ENCODE measurements around the gene CMC2. TPM values are rescaled to one million over a fixed set of nuclear protein-coding genes. Genes with fewer than 3 reads are reported as not detected.

Gene CMC2
- total RNA-seq, 1 experiment from 2014 or later: 38.9 TPM

DNA sequence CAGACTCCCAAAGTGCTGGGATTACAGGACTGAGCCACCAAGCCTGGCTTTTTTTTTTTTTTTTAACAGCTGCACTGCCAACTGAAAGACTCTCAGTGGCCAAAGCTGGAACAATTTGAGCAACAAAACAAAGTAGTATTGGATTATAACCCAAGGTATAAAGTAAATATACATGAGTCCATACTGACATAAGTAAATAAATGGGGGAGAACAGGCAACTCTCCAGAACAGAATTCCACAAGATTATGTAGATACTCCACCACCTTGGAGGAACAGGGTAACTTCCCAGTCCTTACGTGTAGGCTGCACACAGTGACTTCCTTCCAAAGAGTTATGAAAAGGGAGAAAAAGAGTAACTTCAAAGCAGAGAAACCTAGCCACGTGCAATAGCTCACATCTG is 15.7 kb downstream of the CMC2 start:
- H2AFZ ChIP-seq (ENCODE audit: low read length): no peak overlapping the region
- H4K20me1 ChIP-seq (ENCODE audit: insufficient read depth, low read depth, low read length): no peaks in the 10 kb centered on the region
- H3K4me2 ChIP-seq (ENCODE audit: low read depth, low read length, poor library complexity, severe bottlenecking): no peak overlapping the region
- H3K9ac ChIP-seq (ENCODE audit: low read length): no peak overlapping the region
- H3K79me2 ChIP-seq (ENCODE audit: low read length): peaks cover 98% of the 10 kb centered on the region
- H3K9me2 ChIP-seq (replicated peaks; ENCODE audit: insufficient read depth, low read length): no peaks in the 10 kb centered on the region
- H3K36me3 ChIP-seq (ENCODE audit: insufficient read depth, low read length): peaks cover 3% of the 10 kb centered on the region; the same call in 1 of the 2 replicates
- no peaks in the 10 kb centered on the region for H3K27me3 ChIP-seq (ENCODE audit: low read length)
- no peak overlapping the region for H3K4me3 ChIP-seq (ENCODE audit: low read length)
- H3K27ac ChIP-seq (ENCODE audit: low read length): no peak overlapping the region
- no peaks in the 10 kb centered on the region for H3K9me3 ChIP-seq (ENCODE audit: low read length)
- H3K4me1 ChIP-seq (ENCODE audit: low read length): peaks cover 38% of the 10 kb centered on the region
- no peak for DNase-seq

DNA sequence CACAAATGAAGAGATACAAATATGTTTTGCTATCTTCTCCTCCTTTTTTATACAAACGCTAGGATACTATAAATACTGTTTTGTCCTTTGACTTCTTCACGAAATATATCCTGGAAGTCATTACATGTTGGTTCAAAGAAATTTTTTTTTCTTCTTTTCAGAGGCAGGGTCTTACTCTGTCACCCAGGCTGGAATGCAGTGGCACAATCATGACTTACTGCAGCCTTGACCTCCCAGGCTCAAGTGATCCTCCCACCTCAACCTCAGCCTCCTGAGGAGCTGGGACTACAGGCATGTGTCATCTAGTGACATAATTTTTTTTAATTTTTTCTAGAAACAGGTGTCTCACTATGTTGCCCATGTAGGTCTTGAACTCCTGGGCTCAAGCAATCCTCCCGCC is 16.1 kb downstream of the CMC2 start:
- Histone ChIP-seq H4K20me1 (ENCODE audit: insufficient read depth, low read depth, low read length) (no peaks in the 10 kb centered on the region), H3K4me2 (ENCODE audit: low read depth, low read length, poor library complexity, severe bottlenecking) (no peak overlapping the region), H3K4me1 (ENCODE audit: low read length) (peaks cover 34% of the 10 kb centered on the region), H3K27me3 (ENCODE audit: low read length) (no peaks in the 10 kb centered on the region), H2AFZ (ENCODE audit: low read length) (no peak overlapping the region), H3K27ac (ENCODE audit: low read length) (no peak overlapping the region), H3K36me3 (ENCODE audit: insufficient read depth, low read length) (peaks cover 1% of the 10 kb centered on the region; the same call in 1 of the 2 replicates), H3K4me3 (ENCODE audit: low read length) (no peak overlapping the region), H3K9me2 (replicated peaks; ENCODE audit: insufficient read depth, low read length) (no peaks in the 10 kb centered on the region), H3K9ac (ENCODE audit: low read length) (no peak overlapping the region), H3K79me2 (ENCODE audit: low read length) (peaks cover 98% of the 10 kb centered on the region), H3K9me3 (ENCODE audit: low read length) (no peaks in the 10 kb centered on the region)
- no peak for DNase-seq

DNA sequence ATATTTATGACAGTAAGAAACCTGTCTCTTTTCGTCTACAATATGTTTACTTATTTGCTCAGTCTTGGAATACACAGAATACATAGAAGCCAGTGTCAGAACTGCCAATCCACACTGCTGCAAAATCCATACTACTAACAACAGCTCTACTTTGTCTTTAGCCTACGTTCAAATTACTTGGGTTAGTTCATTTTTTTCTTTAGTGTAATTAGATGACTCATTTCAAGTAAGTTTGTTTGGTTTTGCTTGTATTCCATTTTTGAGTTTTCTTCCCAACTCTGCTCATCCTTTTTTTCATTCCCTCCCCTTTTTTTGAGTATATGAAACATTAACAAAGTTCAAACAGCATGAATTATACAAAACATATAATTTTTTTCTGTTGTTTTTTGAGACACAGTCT is 16.9 kb downstream of the CMC2 start:
- Histone ChIP-seq H3K27me3 (ENCODE audit: low read length) (no peaks in the 10 kb centered on the region), H3K4me3 (ENCODE audit: low read length) (no peak overlapping the region), H3K79me2 (ENCODE audit: low read length) (peaks cover 97% of the 10 kb centered on the region)

DNA sequence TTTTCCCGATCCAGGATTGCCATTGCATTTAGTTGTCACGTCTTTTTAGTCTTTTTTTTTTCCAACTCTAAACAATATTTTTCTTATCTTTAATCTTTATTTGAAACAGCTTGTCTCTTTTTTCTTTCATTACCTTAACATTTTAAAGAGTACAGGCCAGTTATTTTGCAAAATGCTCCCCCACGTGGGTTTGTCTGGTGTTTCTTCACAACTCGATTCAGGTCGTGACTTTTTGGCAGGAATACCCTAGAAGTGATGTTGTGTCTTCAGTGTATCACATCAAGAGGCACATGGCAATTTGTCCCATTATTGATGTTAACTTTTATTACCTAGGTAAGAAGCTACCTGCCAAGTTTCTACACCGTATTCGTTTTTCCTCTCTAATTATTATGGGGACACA is 17.9 kb downstream of the CMC2 start:
- Histone ChIP-seq H3K9me3 (ENCODE audit: low read length) (no peaks in the 10 kb centered on the region), H3K9me2 (replicated peaks; ENCODE audit: insufficient read depth, low read length) (no peaks in the 10 kb centered on the region), H3K27ac (ENCODE audit: low read length) (no peak overlapping the region), H3K79me2 (ENCODE audit: low read length) (peaks cover 96% of the 10 kb centered on the region), H3K9ac (ENCODE audit: low read length) (no peak overlapping the region), H4K20me1 (ENCODE audit: insufficient read depth, low read depth, low read length) (no peaks in the 10 kb centered on the region), H3K27me3 (ENCODE audit: low read length) (no peaks in the 10 kb centered on the region), H2AFZ (ENCODE audit: low read length) (no peak overlapping the region), H3K4me2 (ENCODE audit: low read depth, low read length, poor library complexity, severe bottlenecking) (no peak overlapping the region), H3K4me3 (ENCODE audit: low read length) (no peak overlapping the region), H3K36me3 (ENCODE audit: insufficient read depth, low read length) (no peaks in the 10 kb centered on the region; the same call in 1 of the 2 replicates), H3K4me1 (ENCODE audit: low read length) (peaks cover 30% of the 10 kb centered on the region)
- no peak for DNase-seq

More for the DNA sequence above, 16.9 kb downstream of the CMC2 start:
- no peak overlapping the region for H3K4me2 ChIP-seq (ENCODE audit: low read depth, low read length, poor library complexity, severe bottlenecking)
- no peak for DNase-seq
- no peaks in the 10 kb centered on the region; the same call in 1 of the 2 replicates for H3K36me3 ChIP-seq (ENCODE audit: insufficient read depth, low read length)
- H3K27ac ChIP-seq (ENCODE audit: low read length): no peak overlapping the region
- H3K9me3 ChIP-seq (ENCODE audit: low read length): no peaks in the 10 kb centered on the region
- H2AFZ ChIP-seq (ENCODE audit: low read length): no peak overlapping the region
- H3K4me1 ChIP-seq (ENCODE audit: low read length): peaks cover 32% of the 10 kb centered on the region
- H3K9me2 ChIP-seq (replicated peaks; ENCODE audit: insufficient read depth, low read length): no peaks in the 10 kb centered on the region
- no peaks in the 10 kb centered on the region for H4K20me1 ChIP-seq (ENCODE audit: insufficient read depth, low read depth, low read length)
- H3K9ac ChIP-seq (ENCODE audit: low read length): no peak overlapping the region

DNA sequence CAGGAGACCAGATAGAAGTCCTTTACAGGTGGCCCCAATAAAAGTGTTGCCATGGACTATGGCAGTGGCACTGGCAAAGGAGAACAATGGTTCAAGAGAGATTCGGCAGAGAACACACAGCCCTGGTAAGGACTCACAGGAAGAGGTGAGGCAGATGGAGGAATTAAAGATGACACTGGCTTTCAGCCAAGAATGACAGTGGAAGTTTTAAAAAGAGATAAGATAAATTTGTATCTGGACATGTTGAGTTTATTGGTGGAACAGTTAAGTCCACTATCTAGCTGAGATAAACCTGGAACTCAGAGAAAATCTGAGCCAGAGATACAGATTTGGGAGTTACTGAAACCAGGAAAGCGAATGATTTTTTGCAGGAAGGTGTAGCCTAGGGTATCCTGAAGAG is 20.1 kb downstream of the CMC2 start:
- H3K4me3 ChIP-seq (ENCODE audit: low read length): no peak overlapping the region
- H3K27ac ChIP-seq (ENCODE audit: low read length): peak overlapping the region; percentile 6; the same call in 1 of the 2 replicates
- no peaks in the 10 kb centered on the region for H4K20me1 ChIP-seq (ENCODE audit: insufficient read depth, low read depth, low read length)
- no peak overlapping the region for H2AFZ ChIP-seq (ENCODE audit: low read length)
- H3K4me2 ChIP-seq (ENCODE audit: low read depth, low read length, poor library complexity, severe bottlenecking): no peak overlapping the region
- no peak for DNase-seq
- peaks cover 93% of the 10 kb centered on the region for H3K79me2 ChIP-seq (ENCODE audit: low read length)
- H3K9me3 ChIP-seq (ENCODE audit: low read length): no peaks in the 10 kb centered on the region
- peaks cover 30% of the 10 kb centered on the region for H3K4me1 ChIP-seq (ENCODE audit: low read length)
- no peaks in the 10 kb centered on the region for H3K27me3 ChIP-seq (ENCODE audit: low read length)
- H3K36me3 ChIP-seq (ENCODE audit: insufficient read depth, low read length): no peaks in the 10 kb centered on the region
- no peaks in the 10 kb centered on the region for H3K9me2 ChIP-seq (replicated peaks; ENCODE audit: insufficient read depth, low read length)
- H3K9ac ChIP-seq (ENCODE audit: low read length): no peak overlapping the region

DNA sequence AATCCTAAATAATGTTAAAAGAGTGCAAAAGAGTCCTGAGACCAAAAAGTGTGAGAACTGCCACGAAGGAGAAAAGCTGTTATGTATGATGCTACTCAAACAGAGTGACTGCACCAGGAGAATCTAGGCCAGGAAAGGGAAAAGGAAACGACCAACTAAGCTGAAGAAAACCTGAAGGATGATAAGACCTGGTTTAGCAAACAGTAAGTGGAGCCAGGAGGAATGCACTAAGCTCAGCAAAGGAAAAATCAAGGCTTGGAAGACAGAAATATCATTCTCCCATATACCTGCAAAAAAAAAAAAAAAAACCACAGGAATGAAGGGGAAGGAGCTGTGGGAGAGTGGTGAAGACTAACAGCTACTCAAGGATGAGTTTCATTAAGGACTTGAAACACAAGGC is 21.1 kb downstream of the CMC2 start:
- Histone ChIP-seq H3K9me2 (replicated peaks; ENCODE audit: insufficient read depth, low read length) (no peaks in the 10 kb centered on the region), H3K4me2 (ENCODE audit: low read depth, low read length, poor library complexity, severe bottlenecking) (no peak overlapping the region), H3K27me3 (ENCODE audit: low read length) (no peaks in the 10 kb centered on the region), H4K20me1 (ENCODE audit: insufficient read depth, low read depth, low read length) (no peaks in the 10 kb centered on the region), H3K36me3 (ENCODE audit: insufficient read depth, low read length) (no peaks in the 10 kb centered on the region), H3K9me3 (ENCODE audit: low read length) (no peaks in the 10 kb centered on the region), H2AFZ (ENCODE audit: low read length) (no peak overlapping the region), H3K79me2 (ENCODE audit: low read length) (peaks cover 92% of the 10 kb centered on the region), H3K4me1 (ENCODE audit: low read length) (peaks cover 30% of the 10 kb centered on the region), H3K4me3 (ENCODE audit: low read length) (no peak overlapping the region), H3K9ac (ENCODE audit: low read length) (no peak overlapping the region), H3K27ac (ENCODE audit: low read length) (no peak overlapping the region)
- no peak for DNase-seq

DNA sequence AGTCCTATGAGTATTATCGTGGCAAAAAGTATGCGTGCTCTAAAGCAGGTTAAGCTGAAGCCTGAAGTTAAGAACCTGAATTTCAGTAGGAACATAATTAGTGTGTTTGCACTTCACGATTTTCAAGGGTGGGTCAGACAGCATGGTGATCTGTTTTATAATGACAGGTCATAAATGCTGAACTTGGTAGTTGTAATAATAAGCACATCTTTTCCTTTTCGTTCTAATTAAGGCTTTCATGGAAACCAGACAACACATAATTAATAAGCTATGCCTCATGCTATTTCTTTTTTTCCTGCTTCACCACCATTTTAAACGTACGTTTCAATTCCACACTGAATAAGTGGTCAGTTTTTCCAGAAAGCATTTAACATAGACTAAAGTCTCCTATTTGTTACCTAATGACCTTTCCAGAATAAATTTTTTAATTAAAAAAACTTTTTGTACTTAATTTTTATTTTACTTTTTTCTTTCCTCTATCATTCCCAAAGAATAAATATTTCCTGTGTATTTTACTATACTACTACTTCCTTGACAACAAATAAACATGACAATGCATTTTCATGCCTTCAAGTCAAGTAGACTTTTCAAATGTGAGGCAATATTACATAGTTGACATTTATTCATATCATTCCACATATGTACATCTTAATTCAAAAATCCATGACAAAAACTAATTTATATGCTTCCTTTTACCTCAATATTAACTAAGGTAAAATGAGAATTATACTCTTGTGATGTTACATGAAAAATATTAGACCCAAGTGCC is 22.4 kb downstream of the CMC2 start:
- H4K20me1 ChIP-seq (ENCODE audit: insufficient read depth, low read depth, low read length): no peaks in the 10 kb centered on the region
- no peak overlapping the region for H3K27ac ChIP-seq (ENCODE audit: low read length)
- peaks cover 80% of the 10 kb centered on the region for H3K79me2 ChIP-seq (ENCODE audit: low read length)
- H3K4me3 ChIP-seq (ENCODE audit: low read length): no peak overlapping the region
- 0 out of 2 replicates have a peak, but pooled peaks cover 3% of the 10 kb centered on the region for H3K36me3 ChIP-seq (ENCODE audit: insufficient read depth, low read length)
- no peak overlapping the region for H3K4me2 ChIP-seq (ENCODE audit: low read depth, low read length, poor library complexity, severe bottlenecking)
- no peak overlapping the region for H3K9ac ChIP-seq (ENCODE audit: low read length)
- H2AFZ ChIP-seq (ENCODE audit: low read length): no peak overlapping the region
- no peaks in the 10 kb centered on the region for H3K9me2 ChIP-seq (replicated peaks; ENCODE audit: insufficient read depth, low read length)
- H3K4me1 ChIP-seq (ENCODE audit: low read length): peaks cover 26% of the 10 kb centered on the region
- H3K27me3 ChIP-seq (ENCODE audit: low read length): no peaks in the 10 kb centered on the region
- no peaks in the 10 kb centered on the region for H3K9me3 ChIP-seq (ENCODE audit: low read length)
- DNase-seq: no peak

DNA sequence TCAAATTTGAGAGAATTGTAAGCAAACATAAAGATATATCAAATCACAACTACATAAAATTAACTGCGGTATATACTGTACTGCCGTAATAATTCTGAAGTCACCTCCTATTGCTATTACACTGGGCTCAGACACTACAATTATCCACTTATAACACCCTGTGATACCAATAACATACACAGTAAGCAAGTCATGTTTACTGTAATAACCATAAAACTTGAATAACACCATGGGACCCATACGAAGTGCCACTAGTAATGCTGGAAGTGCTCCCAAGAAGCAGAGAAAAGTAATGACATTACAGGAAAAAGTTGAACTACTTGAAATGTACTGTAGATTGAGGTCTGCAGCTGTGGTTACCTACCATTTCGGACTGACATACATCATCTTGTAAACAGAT is 24.0 kb downstream of the CMC2 start:
- 0 out of 2 replicates have a peak, but pooled peaks cover 3% of the 10 kb centered on the region for H3K36me3 ChIP-seq (ENCODE audit: insufficient read depth, low read length)
- H3K9ac ChIP-seq (ENCODE audit: low read length): no peak overlapping the region
- no peak overlapping the region for H2AFZ ChIP-seq (ENCODE audit: low read length)
- H3K4me2 ChIP-seq (ENCODE audit: low read depth, low read length, poor library complexity, severe bottlenecking): no peak overlapping the region
- no peaks in the 10 kb centered on the region for H3K9me3 ChIP-seq (ENCODE audit: low read length)
- H3K79me2 ChIP-seq (ENCODE audit: low read length): peaks cover 64% of the 10 kb centered on the region
- H3K27ac ChIP-seq (ENCODE audit: low read length): no peak overlapping the region
- DNase-seq: no peak
- H3K9me2 ChIP-seq (replicated peaks; ENCODE audit: insufficient read depth, low read length): no peaks in the 10 kb centered on the region
- peaks cover 11% of the 10 kb centered on the region for H3K4me1 ChIP-seq (ENCODE audit: low read length)
- H3K27me3 ChIP-seq (ENCODE audit: low read length): no peaks in the 10 kb centered on the region
- H3K4me3 ChIP-seq (ENCODE audit: low read length): no peak overlapping the region
- H4K20me1 ChIP-seq (ENCODE audit: insufficient read depth, low read depth, low read length): no peaks in the 10 kb centered on the region
